ENCODE measurements around the gene ADORA3. TPM values are rescaled to one million over a fixed set of nuclear protein-coding genes. Genes with fewer than 3 reads are reported as not detected.

The ADORA3 gene
- total and polyA plus RNA-seq, 2 donors (not counting 3 experiments of a cell fraction or from before 2014, with no cell fraction given), result 0.31 TPM; not detected in 1

DNA sequence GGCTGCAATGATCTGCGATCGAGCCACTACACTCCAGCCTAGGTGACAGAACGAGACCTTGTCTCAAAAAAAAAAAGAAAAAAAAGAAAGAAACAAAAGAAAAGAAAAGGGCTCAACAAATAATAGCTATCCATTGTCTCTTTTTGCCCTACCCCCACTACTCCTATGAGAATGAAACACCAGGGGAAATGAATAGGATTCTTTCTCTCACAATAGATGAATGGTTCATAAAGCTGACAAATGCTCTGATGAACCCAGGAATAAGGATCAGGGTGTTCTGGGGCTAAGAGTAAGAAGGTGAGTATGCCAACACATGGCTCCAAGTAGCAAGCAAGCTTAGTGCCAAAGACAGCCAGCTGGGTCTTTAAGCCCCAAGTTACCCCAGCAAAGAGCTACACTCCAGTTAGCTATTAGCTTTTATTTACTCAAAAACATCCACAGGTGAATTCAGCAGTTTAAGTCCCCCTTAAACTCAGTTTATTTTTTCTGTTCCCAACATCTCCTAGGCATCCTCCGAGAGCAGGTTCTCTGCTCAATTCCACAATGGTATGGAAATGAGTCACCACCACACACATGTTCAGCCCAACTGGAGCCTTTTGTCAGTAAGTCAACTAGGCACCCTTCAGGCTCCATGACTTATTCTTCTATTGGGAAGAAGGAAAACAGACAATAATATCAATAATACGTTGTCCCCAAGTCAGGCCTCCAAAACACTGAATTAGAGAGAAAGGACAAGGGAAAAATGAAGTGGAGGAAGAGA, 4.2 kb downstream of the ADORA3 start:
- FAIRE-seq, result peak; percentile 55
- Histone ChIP-seq H3K9me1 (replicated peaks; ENCODE audit: control insufficient read depth, extremely low read depth, insufficient read depth, low read length) (no peaks in the 10 kb centered on the region), H3K27me3 (ENCODE audit: control insufficient read depth in 2 of 2, insufficient read depth in 2 of 2, low read length in 2 of 2) (peaks cover 13 to 19% of the 10 kb centered on the region in 2 experiments), H3K4me1 (ENCODE audit: control insufficient read depth, extremely low read depth, insufficient read depth, low read length) (no peaks in the 10 kb centered on the region), H3K9ac (replicated peaks; ENCODE audit: extremely low read depth, insufficient read depth, low read length) (no peak overlapping the region), H3K4me3 (replicated peaks in 1 of 3; ENCODE audit: insufficient read depth in 1 of 3, low read depth in 1 of 3, low read length in 3 of 3) (no peak overlapping the region), H2AFZ (ENCODE audit: low read depth, low read length) (no peak overlapping the region), H3K79me2 (ENCODE audit: control insufficient read depth, insufficient read depth, low read length) (no peaks in the 10 kb centered on the region), H4K20me1 (replicated peaks; ENCODE audit: control insufficient read depth, extremely low read depth, insufficient read depth, low read length) (no peaks in the 10 kb centered on the region), H3K4me2 (ENCODE audit: insufficient read depth, low read length) (no peak overlapping the region), H3K36me3 (ENCODE audit: control insufficient read depth in 2 of 2, extremely low read depth in 1 of 2, insufficient read depth in 2 of 2, low read length in 2 of 2) (no peaks in the 10 kb centered on the region), H3K27ac (ENCODE audit: insufficient read depth, low read depth, low read length) (no peak overlapping the region), H3K9me3 (replicated peaks; ENCODE audit: control insufficient read depth, insufficient read depth, low read length) (no peaks in the 10 kb centered on the region)
- no peak for TF ChIP-seq GATA2 (IDR thresholded peaks at IDR 0.05; ENCODE audit: insufficient read depth, insufficient read length, low read depth, low read length)
- peak; percentile 45 for TF ChIP-seq FOS (IDR thresholded peaks at IDR 0.05; ENCODE audit: borderline replicate concordance, insufficient read depth, low read length)
- peak; percentile 20 for TF ChIP-seq JUN (IDR thresholded peaks at IDR 0.05; ENCODE audit: borderline replicate concordance, insufficient read depth, insufficient read length, low read depth)
- intact Hi-C loops (cut with micrococcal nuclease), result no loop called here
- DNase-seq (ENCODE audit: low read depth, low spot score), result no peak
- dilution Hi-C loops (cut with MboI; ENCODE audit: extremely low pct_ligation_motif_present, low sequenced_read_pairs), result no loop called here
- BruUV-seq (replicated peaks), result no TSS peak
- POLR2A ChIA-PET, result interaction anchor here (1.2 kb wide), 1 partner anchor 9 kb away, joined by 3 read pairs; no protein-coding TSS in a partner anchor
- CTCF ChIA-PET, result interaction anchor here (1.2 to 5.3 kb wide), 3 partner anchors 8 to 18 kb away, joined by 3 to 39 read pairs (median 28); no protein-coding TSS in a partner anchor

DNA sequence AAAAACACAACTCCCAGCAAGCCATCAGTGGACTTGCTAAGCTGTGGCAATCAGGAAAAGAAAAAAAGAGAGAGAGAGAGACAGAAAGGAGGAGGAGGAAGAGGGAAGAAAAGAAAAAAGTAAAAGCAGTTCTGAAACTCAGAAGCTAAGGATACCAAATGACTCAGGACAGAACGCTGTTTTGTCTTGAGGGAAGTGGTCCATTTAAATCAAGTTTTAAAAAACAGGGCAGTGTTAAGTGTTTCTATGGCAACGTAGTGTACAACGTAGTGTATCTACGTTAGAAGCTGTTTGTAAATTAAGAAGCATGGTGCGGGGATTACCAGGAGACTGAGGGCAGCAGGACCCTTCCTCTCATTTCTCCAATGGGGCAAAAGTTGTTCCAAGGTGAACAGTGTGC, 5.8 kb downstream of the ADORA3 start:
- no peak for FAIRE-seq
- BruUV-seq (replicated peaks), result no TSS peak
- Histone ChIP-seq H3K9me1 (replicated peaks; ENCODE audit: control insufficient read depth, extremely low read depth, insufficient read depth, low read length) (no peaks in the 10 kb centered on the region), H2AFZ (ENCODE audit: low read depth, low read length) (no peak overlapping the region), H3K36me3 (ENCODE audit: control insufficient read depth in 2 of 2, extremely low read depth in 1 of 2, insufficient read depth in 2 of 2, low read length in 2 of 2) (no peaks in the 10 kb centered on the region), H3K4me1 (ENCODE audit: control insufficient read depth, extremely low read depth, insufficient read depth, low read length) (no peaks in the 10 kb centered on the region), H3K79me2 (ENCODE audit: control insufficient read depth, insufficient read depth, low read length) (no peaks in the 10 kb centered on the region), H3K4me2 (ENCODE audit: insufficient read depth, low read length) (no peak overlapping the region), H3K9me3 (replicated peaks; ENCODE audit: control insufficient read depth, insufficient read depth, low read length) (no peaks in the 10 kb centered on the region), H3K27me3 (ENCODE audit: control insufficient read depth in 2 of 2, insufficient read depth in 2 of 2, low read length in 2 of 2) (peaks cover 18 to 29% of the 10 kb centered on the region in 2 experiments), H3K9ac (replicated peaks; ENCODE audit: extremely low read depth, insufficient read depth, low read length) (no peak overlapping the region), H4K20me1 (replicated peaks; ENCODE audit: control insufficient read depth, extremely low read depth, insufficient read depth, low read length) (no peaks in the 10 kb centered on the region), H3K27ac (ENCODE audit: insufficient read depth, low read depth, low read length) (no peak overlapping the region), H3K4me3 (replicated peaks in 1 of 3; ENCODE audit: insufficient read depth in 1 of 3, low read depth in 1 of 3, low read length in 3 of 3) (no peak overlapping the region)
- CTCF ChIA-PET, result interaction anchor here (1.5 to 5.3 kb wide), 3 partner anchors 10 to 16 kb away, joined by 3 to 39 read pairs (median 28); no protein-coding TSS in a partner anchor
- TF ChIP-seq FOS (IDR thresholded peaks at IDR 0.05; ENCODE audit: borderline replicate concordance, insufficient read depth, low read length) (no peak), MYC (IDR thresholded peaks at IDR 0.05; ENCODE audit: low read depth, low read length) (no peak), GATA2 (IDR thresholded peaks at IDR 0.05; ENCODE audit: insufficient read depth, insufficient read length, low read depth, low read length) (no peak), EZH2 (IDR thresholded peaks at IDR 0.05; ENCODE audit: borderline replicate concordance, low read depth, low read length, severe bottlenecking) (no peak)
- TF ChIP-seq, protein P1, sequence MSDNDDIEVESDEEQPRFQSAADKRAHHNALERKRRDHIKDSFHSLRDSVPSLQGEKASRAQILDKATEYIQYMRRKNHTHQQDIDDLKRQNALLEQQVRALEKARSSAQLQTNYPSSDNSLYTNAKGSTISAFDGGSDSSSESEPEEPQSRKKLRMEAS (IDR thresholded peaks at IDR 0.05; ENCODE audit: insufficient read depth, insufficient read length), result no peak
- TF ChIP-seq, protein P2, sequence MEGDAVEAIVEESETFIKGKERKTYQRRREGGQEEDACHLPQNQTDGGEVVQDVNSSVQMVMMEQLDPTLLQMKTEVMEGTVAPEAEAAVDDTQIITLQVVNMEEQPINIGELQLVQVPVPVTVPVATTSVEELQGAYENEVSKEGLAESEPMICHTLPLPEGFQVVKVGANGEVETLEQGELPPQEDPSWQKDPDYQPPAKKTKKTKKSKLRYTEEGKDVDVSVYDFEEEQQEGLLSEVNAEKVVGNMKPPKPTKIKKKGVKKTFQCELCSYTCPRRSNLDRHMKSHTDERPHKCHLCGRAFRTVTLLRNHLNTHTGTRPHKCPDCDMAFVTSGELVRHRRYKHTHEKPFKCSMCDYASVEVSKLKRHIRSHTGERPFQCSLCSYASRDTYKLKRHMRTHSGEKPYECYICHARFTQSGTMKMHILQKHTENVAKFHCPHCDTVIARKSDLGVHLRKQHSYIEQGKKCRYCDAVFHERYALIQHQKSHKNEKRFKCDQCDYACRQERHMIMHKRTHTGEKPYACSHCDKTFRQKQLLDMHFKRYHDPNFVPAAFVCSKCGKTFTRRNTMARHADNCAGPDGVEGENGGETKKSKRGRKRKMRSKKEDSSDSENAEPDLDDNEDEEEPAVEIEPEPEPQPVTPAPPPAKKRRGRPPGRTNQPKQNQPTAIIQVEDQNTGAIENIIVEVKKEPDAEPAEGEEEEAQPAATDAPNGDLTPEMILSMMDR (IDR thresholded peaks at IDR 0.05; ENCODE audit: extremely low read depth in 1 of 2, insufficient read depth in 1 of 2, low read depth in 1 of 2, low read length in 2 of 2), result no peak
- POLR2A ChIA-PET, result no interaction called here
- intact Hi-C loops (cut with micrococcal nuclease), result no loop called here
- no peak for DNase-seq (ENCODE audit: low read depth, low spot score)
- dilution Hi-C loops (cut with MboI; ENCODE audit: extremely low pct_ligation_motif_present, low sequenced_read_pairs), result no loop called here
